HG03097 (cell line): ENCODE data around the gene FBLIM1.

Experiments
- ATAC-seq: cut with Tn5 transposase; IDR thresholded peaks from one replicate; pipeline ENCODE4 v1.9.1; 2021; ENCODE audit not compliant: unreplicated experiment, low FRiP score

FBLIM1 gene

GRCh38 chr1:15730423-15730822, 28.2 kb upstream of the FBLIM1 start:
- ATAC-seq: no peak

GRCh38 chr1:15730936-15731335, 27.7 kb upstream of the FBLIM1 start:
- no peak for ATAC-seq

- ATAC-seq: no peak
Observed at GRCh38 chr1:15731735-15732685, 26.6 kb upstream of the FBLIM1 start.

GRCh38 chr1:15732686-15733081, 25.9 kb upstream of the FBLIM1 start:
- ATAC-seq: no peak

- ATAC-seq: no peak
Observed at GRCh38 chr1:15733218-15733725, 25.3 kb upstream of the FBLIM1 start.

- no peak for ATAC-seq
Observed at GRCh38 chr1:15733726-15734226, 24.8 kb upstream of the FBLIM1 start.

- ATAC-seq: no peak
Observed at GRCh38 chr1:15734296-15734695, 24.3 kb upstream of the FBLIM1 start.

GRCh38 chr1:15734901-15735300, 23.7 kb upstream of the FBLIM1 start:
- ATAC-seq: no peak

- no peak for ATAC-seq
Observed at GRCh38 chr1:15735304-15736037, 23.1 kb upstream of the FBLIM1 start.

- no peak for ATAC-seq
Observed at GRCh38 chr1:15736038-15736891, 22.3 kb upstream of the FBLIM1 start, which contains the start of gene SLC25A34. Gene SLC25A34, plus strand, starts transcription at chr1:15736258. Its CDS starts 228 bp downstream, at chr1:15736486.

GRCh38 chr1:15736892-15737261, 21.7 kb upstream of the FBLIM1 start:
- ATAC-seq: no peak

GRCh38 chr1:15737324-15738319, 21.0 kb upstream of the FBLIM1 start:
- no peak for ATAC-seq

GRCh38 chr1:15738416-15739113, 20.0 kb upstream of the FBLIM1 start:
- no peak for ATAC-seq

- ATAC-seq: no peak
Observed at GRCh38 chr1:15739259-15739658, 19.3 kb upstream of the FBLIM1 start.

GRCh38 chr1:15739745-15740144, 18.9 kb upstream of the FBLIM1 start:
- no peak for ATAC-seq

- no peak for ATAC-seq
Observed at GRCh38 chr1:15740924-15741850, 17.4 kb upstream of the FBLIM1 start.

GRCh38 chr1:15742339-15742801, 16.2 kb upstream of the FBLIM1 start, which contains the start of gene TMEM82:
Gene TMEM82, plus strand, starts transcription at chr1:15742499. Its CDS starts 61 bp downstream, at chr1:15742560.
- ATAC-seq: no peak
